H1 (cell line): ENCODE data around the gene NTMT1. TPM values are rescaled to one million over a fixed set of nuclear protein-coding genes. Genes with fewer than 3 reads are reported as not detected.

Experiments used
- CBX5 ChIP-seq: fragments of 300-800, 300-1000 bp; sonication (generic); IDR thresholded peaks from 2 replicates; pipeline ENCODE4 v1.7.1; 2016; ENCODE audit warnings: antibody characterized with exemption, low read length, low read depth
- CHD7 ChIP-seq: fragments of 300-600 bp; sonication (generic); IDR thresholded peaks from 2 replicates; pipeline ENCODE4 v1.7.1; 2012; ENCODE audit warnings: low read length, moderate library complexity, mild to moderate bottlenecking, inconsistent platforms; ENCODE audit not compliant: insufficient replicate concordance
- FOSL1 ChIP-seq: IDR thresholded peaks from 2 replicates; pipeline ENCODE4 v1.6.1; 2011; ENCODE audit warnings: mild to moderate bottlenecking, low read depth, low read length, moderate library complexity; ENCODE audit not compliant: insufficient read depth
- HDAC6 ChIP-seq: IDR thresholded peaks from one replicate; pipeline ENCODE4 v1.7.1; 2012; ENCODE audit warnings: low read depth, mild to moderate bottlenecking, inconsistent platforms, low read length, moderate library complexity
- MAX ChIP-seq: IDR thresholded peaks from 2 replicates; pipeline ENCODE4 v1.6.1; 2012; ENCODE audit warnings: inconsistent platforms
- SUZ12 ChIP-seq: fragments of 200-600 bp; sonication (generic); IDR thresholded peaks from 2 replicates; pipeline ENCODE4 v1.6.1; 2012; ENCODE audit warnings: mild to moderate bottlenecking, inconsistent platforms, low read length, moderate library complexity, mixed read lengths
- TAF7 ChIP-seq: optimal IDR thresholded peaks from 2 replicates; pipeline ENCODE3; 2011; ENCODE audit warnings: low read depth, mild to moderate bottlenecking, inconsistent platforms, low read length, moderate library complexity, borderline replicate concordance
- polyA plus RNA-seq, 7 experiments: library from polyadenylated mRNA; depleted of rRNA in 3 of 7; stranded (reverse) in 5 of 7; unstranded in 2 of 7; fragments of >200 nt in 5 of 7; fragments of 200-250 nt in 2 of 7; gene quantifications; 1 replicate in 5 of 7; 2 replicates in 1 of 7; 4 replicates in 1 of 7; pipeline versions ENCODE4 v1.2.1 to v1.2.3, GENCODE V29; 2011 to 2013; ENCODE audit warnings: missing spikeins in 2 of 7, mixed read lengths in 2 of 7
- total RNA-seq: library from RNA; stranded (reverse); fragmentation: NEBNext Ultra II Directional; extraction: Animal tissue kit (Norgen Biotek cat#: 25700); gene quantifications from 2 replicates; pipeline ENCODE4 v1.2.1, GENCODE V29; 2021

NTMT1 gene
- total and polyA plus RNA-seq, 2 of the 8 experiments (the other 6 are each of a cell fraction or from before 2014, with no cell fraction given): 66.8 to 70.2 TPM

GRCh38 chr9:129604766-129605163 is 21.2 kb upstream of the NTMT1 start (continued):
- no peak for TF ChIP-seq CBX5
- no peak for TF ChIP-seq SUZ12
- TF ChIP-seq TAF7: no peak
- no peak for TF ChIP-seq MAX
- no peak for TF ChIP-seq CHD7
- TF ChIP-seq HDAC6: no peak
- no peak for TF ChIP-seq FOSL1
- TF ChIP-seq, all 59 proteins: peak for 0
